Gastrocnemius medialis (tissue), 4 donors: ENCODE data around the gene PGP. TPM values are rescaled to one million over a fixed set of nuclear protein-coding genes. Genes with fewer than 3 reads are reported as not detected.

Experiments used
- ATAC-seq, 2 donors: fragments of 150-250 bp; one replicate each; pipeline ENCODE4 v1.9.1; 2016
- DNase-seq, 2 donors: peaks; one replicate each; pipeline ENCODE4 v3.0.0-alpha.2; 2019
- H3K27ac ChIP-seq, 4 donors: fragments of 200-600 bp; sonication (generic); 1 replicate in 1 of 4; 2 replicates in 3 of 4; pipeline ENCODE4 v1.5.1; 2016 to 2018; ENCODE audit warnings: mild to moderate bottlenecking in 2 of 4, moderate library complexity in 1 of 4
- H3K27me3 ChIP-seq, 3 donors: fragments of 200-600 bp; sonication (generic) in 2 of 3; 1 replicate in 1 of 3; 2 replicates in 2 of 3; pipeline versions ENCODE4 v1.5.1 to v1.6.0; 2016 to 2019; ENCODE audit warnings: mild to moderate bottlenecking in 1 of 3, moderate library complexity in 1 of 3
- H3K36me3 ChIP-seq, 2 donors: fragments of 200-600 bp; sonication (generic) in 1 of 2; one replicate each; pipeline ENCODE4 v1.5.1; 2017 to 2018
- H3K4me1 ChIP-seq, 2 donors: fragments of 200-600 bp; sonication (generic) in 1 of 2; one replicate each; pipeline ENCODE4 v1.5.1; 2016 to 2017; ENCODE audit warnings: mild to moderate bottlenecking in 2 of 2
- H3K4me3 ChIP-seq, 4 donors: fragments of 200-600 bp; sonication (generic) in 3 of 4; 1 replicate in 1 of 4; 2 replicates in 3 of 4; pipeline ENCODE4 v1.5.1; 2016 to 2019; ENCODE audit warnings: mild to moderate bottlenecking in 2 of 4
- H3K9me3 ChIP-seq, 3 donors: fragments of 200-600 bp; sonication (generic) in 2 of 3; 1 replicate in 1 of 3; 2 replicates in 2 of 3; pipeline ENCODE4 v1.5.1; 2016 to 2019
- CTCF ChIP-seq, 5 experiments: fragments of 450-650 bp in 3 of 5; fragments of 200-600 bp in 2 of 5; sonication (generic) in 2 of 5; IDR thresholded peaks in 4 of 5; conservative IDR thresholded peaks in 1 of 5; 1 replicate in 4 of 5; 2 replicates in 1 of 5; pipeline ENCODE4 v1.5.1; 2016 to 2019; ENCODE audit warnings: antibody characterized with exemption in 5 of 5, mild to moderate bottlenecking in 3 of 5, moderate library complexity in 3 of 5
- POLR2A ChIP-seq, 2 donors: fragments of 450-650 bp; IDR thresholded peaks; one replicate each; pipeline ENCODE4 v1.6.1; 2017; ENCODE audit warnings: antibody characterized with exemption in 2 of 2, mild to moderate bottlenecking in 2 of 2, moderate library complexity in 2 of 2
- in situ Hi-C, 4 donors: fragments of 200-750 bp; cut with MboI; loops; one replicate each; pipeline versions ENCODE4 v1.15.0 to v1.8.0; 2017; ENCODE audit warnings: low sequenced_read_pairs in 4 of 4
- intact Hi-C: fragments of 100-400 bp; cut with DNase I; formaldehyde crosslinking; loops from one replicate; pipeline ENCODE4 v1.15.1; 2023; ENCODE audit warnings: low total_unique reads
- total RNA-seq, 4 donors: library from RNA; depleted of rRNA; stranded (reverse); fragments of >200 nt; gene quantifications; one replicate each; pipeline versions ENCODE4 v1.1.0 to v1.2.3, GENCODE V29; 2016

PGP gene
- total RNA-seq, 4 donors from 2014 or later, result 19.6 to 43.1 (median 25.6) TPM

- no peak for TF ChIP-seq POLR2A (IDR thresholded peaks at IDR 0.05)
- TF ChIP-seq CTCF (IDR thresholded peaks at IDR 0.05 in 4 of 5, conservative IDR thresholded peaks at IDR 0.05 in 1 of 5), result no peak
- intact Hi-C loops (loop anchor here (10.0 kb wide), 1 partner anchor 442 kb away; the partner anchor contains the start of genes EME2, MRPS34 and NME3), in situ Hi-C loops (no loop called here)
- H3K27me3 ChIP-seq, result no peaks in the 10 kb centered on the region
- no peaks in the 10 kb centered on the region for H3K36me3 ChIP-seq
- no peaks in the 10 kb centered on the region for H3K9me3 ChIP-seq
- DNase-seq (no peak), ATAC-seq (no peak)
- H3K4me3 ChIP-seq, result no peak overlapping the region
- H3K27ac ChIP-seq, result peak overlapping the region; percentile 88 to 98 (median 92)
- H3K4me1 ChIP-seq, result peaks cover 23 to 27% of the 10 kb centered on the region in 2 donors
These were observed 1.7 kb upstream of the PGP start for GRCh38 chr16:2216330-2216729.

GRCh38 chr16:2213817-2214718 lies 572 bp downstream of the PGP start:
- no peak for DNase-seq
- Histone ChIP-seq H3K9me3 (no peaks in the 10 kb centered on the region), H3K27ac (peak overlapping the region; percentile 77 to 91 (median 88)), H3K4me1 (peaks cover 36 to 42% of the 10 kb centered on the region in 2 donors), H3K4me3 (peak overlapping the region; percentile 54 to 73 (median 64)), H3K27me3 (no peaks in the 10 kb centered on the region), H3K36me3 (peaks cover 0 to 10% of the 10 kb centered on the region in 2 donors)
- TF ChIP-seq CTCF (IDR thresholded peaks at IDR 0.05 in 4 of 5, conservative IDR thresholded peaks at IDR 0.05 in 1 of 5) (no peak), POLR2A (IDR thresholded peaks at IDR 0.05) (peak; percentile 38 to 66)
- intact Hi-C loops (loop anchor here (1.0 to 10.0 kb wide), 2 partner anchors 9 to 439 kb away; partner anchors contain the start of genes EME2, MLST8, MRPS34 and NME3), in situ Hi-C loops (no loop called here)
- peak; percentile 0 to 1 for ATAC-seq

- ATAC-seq (peak; percentile 40 to 58), DNase-seq (peak; percentile 76 to 93)
- peak overlapping the region; percentile 77 to 91 (median 88) for H3K27ac ChIP-seq
- H3K9me3 ChIP-seq, result no peaks in the 10 kb centered on the region
- in situ Hi-C loops, result no loop called here
- H3K36me3 ChIP-seq, result peaks cover 0 to 24% of the 10 kb centered on the region in 2 donors
- peak overlapping the region in 3 of 4 donors; percentile 54 to 65 (median 62) for H3K4me3 ChIP-seq
- peaks cover 36 to 42% of the 10 kb centered on the region in 2 donors for H3K4me1 ChIP-seq
- no peak for TF ChIP-seq CTCF (IDR thresholded peaks at IDR 0.05 in 4 of 5, conservative IDR thresholded peaks at IDR 0.05 in 1 of 5)
- TF ChIP-seq POLR2A (IDR thresholded peaks at IDR 0.05), result no peak
- no peaks in the 10 kb centered on the region for H3K27me3 ChIP-seq
- intact Hi-C loops, result loop anchor here (10.0 kb wide), 1 partner anchor 438 kb away; the partner anchor contains the start of genes EME2, MRPS34 and NME3
These were observed 2.0 kb downstream of the PGP start for GRCh38 chr16:2212362-2213324.

GRCh38 chr16:2211923-2212347 lies 2.7 kb downstream of the PGP start:
- Histone ChIP-seq H3K27ac (peak overlapping the region; percentile 77 to 91 (median 88)), H3K4me1 (peaks cover 37 to 42% of the 10 kb centered on the region in 2 donors), H3K4me3 (no peak overlapping the region), H3K9me3 (no peaks in the 10 kb centered on the region), H3K27me3 (no peaks in the 10 kb centered on the region), H3K36me3 (peaks cover 0 to 31% of the 10 kb centered on the region in 2 donors)
- DNase-seq, result peak; percentile 67 to 87
- intact Hi-C loops (loop anchor here (1.0 to 10.0 kb wide), 2 partner anchors 58 to 437 kb away; partner anchors contain the start of genes EME2, MRPS34 and NME3), in situ Hi-C loops (no loop called here)
- TF ChIP-seq CTCF (IDR thresholded peaks at IDR 0.05 in 4 of 5, conservative IDR thresholded peaks at IDR 0.05 in 1 of 5), result no peak
- TF ChIP-seq POLR2A (IDR thresholded peaks at IDR 0.05), result peak in 1 of 2 donors; percentile 41
- peak; percentile 8 to 28 for ATAC-seq
